HG02884 (cell line): ENCODE measurements around the gene CHSY3.

Experiments
- ATAC-seq: cut with Tn5 transposase; IDR thresholded peaks from one replicate; pipeline ENCODE4 v1.9.1; 2021; ENCODE audit warnings: mild to moderate bottlenecking, moderate library complexity; ENCODE audit not compliant: unreplicated experiment

CHSY3 gene

GRCh38 chr5:130021876-130022275 lies 117.6 kb downstream of the CHSY3 start:
- no peak for ATAC-seq

GRCh38 chr5:130023604-130024003 lies 119.3 kb downstream of the CHSY3 start:
- no peak for ATAC-seq

- no peak for ATAC-seq
Measured at GRCh38 chr5:130024006-130024405, 119.7 kb downstream of the CHSY3 start.

- no peak for ATAC-seq
Measured at GRCh38 chr5:130025511-130025910, 121.2 kb downstream of the CHSY3 start.

GRCh38 chr5:130032807-130033206 lies 128.5 kb downstream of the CHSY3 start:
- no peak for ATAC-seq

- ATAC-seq: no peak
Measured at GRCh38 chr5:130034566-130035210, 130.4 kb downstream of the CHSY3 start.

- no peak for ATAC-seq
Measured at GRCh38 chr5:130035388-130035787, 131.1 kb downstream of the CHSY3 start.

- ATAC-seq: no peak
Measured at GRCh38 chr5:130037905-130038304, 133.6 kb downstream of the CHSY3 start.

- ATAC-seq: no peak
Measured at GRCh38 chr5:130043834-130044233, 139.6 kb downstream of the CHSY3 start.

- ATAC-seq: peak; percentile 44
Measured at GRCh38 chr5:130045334-130045733, 141.1 kb downstream of the CHSY3 start.

- no peak for ATAC-seq
Measured at GRCh38 chr5:130050585-130050984, 146.3 kb downstream of the CHSY3 start.

GRCh38 chr5:130052752-130053151 lies 148.5 kb downstream of the CHSY3 start:
- no peak for ATAC-seq

GRCh38 chr5:130055572-130055971 lies 151.3 kb downstream of the CHSY3 start:
- ATAC-seq: no peak

GRCh38 chr5:130061746-130062145 lies 157.5 kb downstream of the CHSY3 start:
- no peak for ATAC-seq

GRCh38 chr5:130063603-130064002 lies 159.3 kb downstream of the CHSY3 start:
- ATAC-seq: no peak

GRCh38 chr5:130064484-130064883 lies 160.2 kb downstream of the CHSY3 start:
- no peak for ATAC-seq

GRCh38 chr5:130065617-130066016 lies 161.4 kb downstream of the CHSY3 start:
- ATAC-seq: no peak

- no peak for ATAC-seq
Measured at GRCh38 chr5:130066644-130067043, 162.4 kb downstream of the CHSY3 start.

- ATAC-seq: no peak
Measured at GRCh38 chr5:130067364-130067763, 163.1 kb downstream of the CHSY3 start.

- no peak for ATAC-seq
Measured at GRCh38 chr5:130068101-130068500, 163.8 kb downstream of the CHSY3 start.

GRCh38 chr5:130068988-130069387 lies 164.7 kb downstream of the CHSY3 start:
- ATAC-seq: no peak

GRCh38 chr5:130074820-130075219 lies 170.6 kb downstream of the CHSY3 start:
- no peak for ATAC-seq

- ATAC-seq: no peak
Measured at GRCh38 chr5:130077007-130077406, 172.7 kb downstream of the CHSY3 start.
